Ecto neural progenitor cell (in vitro differentiated cells): ENCODE measurements around the gene NPDC1.
A peak's percentile ranks its signal among the peaks of the same experiment; 100 is the strongest.

Source experiments
- DNase-seq: peaks from one replicate; pipeline ENCODE4 v3.0.0-alpha.2; 2018; ENCODE audit warnings: low spot score

The NPDC1 gene

DNA sequence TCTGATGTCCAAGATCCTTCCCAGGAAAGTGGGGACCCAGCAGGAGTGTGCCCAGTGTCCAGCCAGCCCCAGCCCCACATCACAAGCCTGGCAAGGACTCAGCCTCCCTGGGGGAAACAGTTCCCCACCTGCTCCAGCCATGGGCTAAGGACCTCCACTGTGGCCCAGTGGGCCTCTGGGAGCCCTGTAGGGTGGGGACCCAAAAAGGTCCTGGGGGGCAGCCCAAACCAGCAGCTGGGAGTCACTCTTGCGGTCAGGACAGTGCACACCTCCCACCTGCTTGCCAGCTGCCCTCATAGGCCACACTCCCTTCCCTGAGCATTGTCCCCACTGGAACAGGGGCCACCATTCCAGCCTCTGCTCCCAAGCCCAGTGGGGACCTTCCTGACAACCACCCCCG lies 19.6 kb downstream of the NPDC1 start:
- no peak for DNase-seq

DNA sequence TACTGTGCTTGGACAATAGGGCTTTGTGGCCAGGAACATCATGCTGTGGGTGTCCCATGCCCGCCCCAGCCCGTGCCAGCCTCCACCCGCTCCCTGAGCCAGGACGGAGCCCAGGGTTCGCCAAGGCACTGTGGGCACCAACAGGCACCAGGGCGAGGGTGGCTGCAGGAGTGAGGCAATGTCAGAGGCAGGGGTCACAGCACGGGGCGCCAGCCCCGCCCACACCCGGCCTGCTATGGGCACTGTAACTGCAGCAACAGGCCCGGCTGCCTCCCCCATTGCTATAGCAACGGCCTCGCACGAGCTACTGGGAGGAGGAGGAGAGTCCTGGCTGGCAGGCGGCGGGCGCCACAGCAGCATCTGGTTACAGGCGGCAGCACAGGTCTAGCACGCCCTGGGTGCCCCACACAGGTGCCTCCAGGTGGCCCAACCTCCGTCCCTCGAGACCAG lies 20.4 kb downstream of the NPDC1 start:
- DNase-seq, result no peak

DNA sequence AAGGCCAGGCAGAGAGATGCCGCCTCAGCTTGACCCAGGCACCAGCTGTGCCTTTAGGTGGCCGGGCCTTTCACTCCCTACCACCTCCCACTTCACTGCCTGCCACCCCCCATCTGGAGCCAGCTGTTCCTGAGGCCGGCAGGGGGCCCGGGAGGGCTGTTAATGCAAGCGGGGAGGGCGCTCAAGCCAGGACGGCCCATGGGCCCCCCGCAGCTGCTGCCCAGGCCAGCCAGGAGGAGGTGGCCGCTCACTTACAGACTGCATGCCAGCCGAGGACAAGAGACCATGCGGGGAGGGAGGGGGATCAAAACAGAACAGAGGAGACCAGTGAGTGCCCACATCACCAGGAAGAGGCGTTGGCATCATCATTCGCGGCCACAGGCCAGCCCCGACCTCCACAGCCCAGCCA lies 22.4 kb downstream of the NPDC1 start:
- DNase-seq, result no peak

DNA sequence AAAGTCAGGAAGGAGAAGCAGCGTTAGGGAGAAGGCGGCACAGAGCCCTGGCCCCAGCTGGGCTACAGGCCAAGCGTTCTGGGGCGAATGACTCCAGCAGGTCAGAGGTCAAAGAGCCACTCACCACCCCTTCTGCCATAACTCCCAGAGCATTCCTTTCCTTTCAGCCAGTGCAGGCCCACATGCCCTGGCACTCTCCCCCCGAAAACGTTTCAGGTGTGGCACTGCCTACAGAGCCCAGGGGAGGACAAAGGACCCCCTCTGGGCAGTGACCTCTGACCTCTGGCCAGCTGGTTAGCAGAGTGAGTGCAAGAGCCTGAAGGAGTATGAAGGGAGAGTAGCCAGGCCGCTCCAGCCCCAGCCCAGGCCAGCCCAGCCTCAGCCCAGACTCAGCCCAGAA lies 22.8 kb downstream of the NPDC1 start:
- no peak for DNase-seq

DNA sequence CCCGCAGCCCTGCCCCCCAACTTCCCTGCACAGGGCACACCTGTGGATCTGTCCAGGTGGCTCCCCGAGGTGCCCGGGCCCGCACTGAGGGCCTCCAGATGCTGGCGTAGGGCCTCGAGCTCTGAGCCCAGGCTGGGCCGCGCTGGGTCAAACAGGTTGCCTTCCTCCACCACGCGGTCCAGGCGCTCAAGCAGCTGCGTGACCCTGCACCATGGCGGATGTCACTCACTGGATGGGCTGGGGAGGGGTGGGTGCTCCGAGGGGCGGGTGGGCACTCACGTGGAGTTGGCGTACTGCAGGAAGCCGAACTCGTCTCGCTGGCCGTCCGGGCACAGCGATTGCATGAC lies 23.3 kb downstream of the NPDC1 start:
- DNase-seq, result no peak

DNA sequence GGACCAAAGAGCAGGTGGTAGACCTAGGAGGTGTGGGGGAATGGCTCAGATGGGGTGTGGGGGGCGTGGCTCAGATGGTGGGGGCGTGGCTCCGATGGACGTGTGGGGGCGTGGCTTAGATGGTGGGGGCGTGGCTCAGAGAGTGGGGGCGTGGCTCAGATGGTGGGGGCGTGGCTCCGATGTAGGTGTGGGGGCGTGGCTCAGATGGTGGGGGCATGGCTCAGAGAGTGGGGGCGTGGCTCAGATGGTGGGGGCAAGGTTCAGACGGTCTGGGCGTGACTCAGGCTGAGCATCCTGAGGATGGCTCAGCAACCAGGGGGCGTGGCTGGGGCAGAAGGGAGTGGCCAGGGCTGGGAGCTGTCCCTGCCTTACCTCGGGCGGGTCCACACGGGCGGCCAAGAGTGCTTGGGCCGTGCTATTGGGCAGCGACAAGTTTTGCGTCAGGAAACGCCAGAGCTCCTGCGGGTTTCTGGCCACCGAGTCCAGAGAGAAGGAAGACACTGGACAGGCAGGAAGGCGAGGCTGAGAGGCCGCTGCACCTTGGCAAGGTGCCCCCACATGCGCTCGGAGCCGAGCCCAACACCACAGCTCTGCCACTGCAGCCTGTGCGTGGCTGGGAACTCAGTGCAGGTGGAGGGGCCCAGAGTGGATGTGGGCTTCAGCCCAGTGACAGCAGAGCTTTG lies 23.9 kb downstream of the NPDC1 start:
- peak; percentile 78 for DNase-seq

DNA sequence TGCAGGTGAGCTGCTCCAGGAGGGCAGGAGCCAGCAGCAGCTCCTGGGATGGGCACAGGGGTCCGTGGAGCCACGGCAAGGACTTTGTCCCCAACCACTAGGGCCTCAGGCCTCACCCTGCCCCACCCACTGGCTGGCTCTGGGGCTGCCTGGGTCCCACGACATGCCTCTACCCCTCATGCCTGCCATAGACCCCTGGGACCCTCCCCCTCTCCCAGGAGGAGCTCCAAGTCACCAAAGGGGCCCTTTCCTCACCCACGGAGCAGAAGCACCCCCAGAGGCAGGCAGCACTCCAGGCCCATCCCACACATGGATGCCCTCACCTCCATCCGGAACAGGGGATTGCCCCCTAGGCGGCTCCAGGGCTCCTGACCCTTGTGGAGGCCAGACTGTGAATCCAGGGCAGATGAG lies 24.4 kb downstream of the NPDC1 start:
- DNase-seq, result no peak

DNA sequence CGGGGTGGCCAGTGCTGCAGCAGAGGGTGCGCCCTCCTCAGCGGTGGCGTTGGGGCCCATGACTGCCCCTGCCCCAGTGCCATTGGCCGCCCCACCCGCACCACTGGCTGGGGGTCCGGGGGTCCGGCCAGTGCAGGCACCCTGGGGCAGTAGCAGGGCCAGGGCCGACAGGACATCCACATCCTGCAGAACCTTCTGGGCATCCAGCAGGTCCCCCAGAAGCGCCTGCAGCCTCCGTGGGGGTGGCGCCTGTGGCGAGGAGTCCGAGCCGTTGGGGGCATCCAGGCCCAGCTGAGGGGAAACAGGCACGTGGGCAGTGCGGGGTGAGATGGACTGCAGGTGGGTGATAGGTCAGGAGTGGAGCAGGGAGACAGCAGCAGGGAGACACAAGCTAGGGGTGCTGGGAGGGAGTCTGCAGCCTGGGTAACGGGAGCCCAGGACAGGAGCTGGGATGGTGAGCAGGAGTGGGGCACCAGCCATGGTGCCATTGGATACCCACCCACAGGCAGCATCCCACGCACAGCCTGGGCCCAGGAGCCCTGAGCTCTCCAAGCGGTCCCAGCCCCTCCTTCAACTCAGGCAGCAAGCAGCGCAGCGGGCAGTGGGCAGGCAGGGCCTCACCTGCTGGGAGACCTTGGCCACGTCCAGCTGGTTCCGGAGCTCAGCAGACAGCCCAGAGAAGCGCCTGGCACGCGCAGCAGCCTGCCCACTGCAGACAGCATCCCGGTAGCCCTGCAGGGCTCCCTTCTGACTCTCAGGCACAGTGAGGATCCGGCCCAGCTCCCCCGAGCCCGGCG lies 25.0 kb downstream of the NPDC1 start:
- no peak for DNase-seq

DNA sequence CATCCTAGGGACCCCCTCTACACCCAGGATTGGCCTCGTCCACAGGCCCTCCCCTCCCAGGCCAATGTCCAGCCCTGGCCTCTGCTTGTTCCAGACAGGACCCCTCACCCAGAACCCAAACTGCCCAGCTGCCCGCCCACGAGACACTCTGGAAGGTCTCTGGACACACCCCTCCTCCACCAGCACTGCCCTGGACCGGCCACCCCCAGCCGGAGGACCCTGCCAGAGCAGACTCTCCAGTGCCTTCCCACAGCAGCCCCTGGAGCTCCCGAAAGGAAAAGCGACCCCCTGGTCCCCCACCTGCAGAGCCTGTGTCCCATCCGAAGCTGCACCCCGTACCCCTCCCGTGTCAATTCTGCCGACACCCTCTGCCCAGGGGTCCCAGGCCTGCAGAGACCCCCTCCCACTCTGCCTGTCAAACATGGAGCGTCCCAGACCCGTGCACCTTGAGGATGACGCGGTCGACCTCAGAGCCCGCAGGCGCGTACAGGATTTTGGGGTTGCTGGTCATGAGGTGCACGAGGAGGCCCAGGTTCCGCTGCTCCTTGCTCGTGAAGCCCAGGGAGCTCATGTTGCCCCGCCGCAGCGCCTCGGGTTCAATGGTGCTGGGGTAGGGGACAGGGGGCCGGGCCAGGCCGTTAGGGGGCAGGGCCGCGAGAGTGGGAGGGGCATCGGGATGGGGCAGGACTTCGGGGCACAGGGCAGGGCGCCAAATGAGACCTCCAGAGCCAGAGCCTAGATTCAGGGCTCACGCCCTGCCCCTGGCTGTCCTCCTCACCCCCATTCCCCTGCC lies 25.9 kb downstream of the NPDC1 start:
- DNase-seq, result no peak

DNA sequence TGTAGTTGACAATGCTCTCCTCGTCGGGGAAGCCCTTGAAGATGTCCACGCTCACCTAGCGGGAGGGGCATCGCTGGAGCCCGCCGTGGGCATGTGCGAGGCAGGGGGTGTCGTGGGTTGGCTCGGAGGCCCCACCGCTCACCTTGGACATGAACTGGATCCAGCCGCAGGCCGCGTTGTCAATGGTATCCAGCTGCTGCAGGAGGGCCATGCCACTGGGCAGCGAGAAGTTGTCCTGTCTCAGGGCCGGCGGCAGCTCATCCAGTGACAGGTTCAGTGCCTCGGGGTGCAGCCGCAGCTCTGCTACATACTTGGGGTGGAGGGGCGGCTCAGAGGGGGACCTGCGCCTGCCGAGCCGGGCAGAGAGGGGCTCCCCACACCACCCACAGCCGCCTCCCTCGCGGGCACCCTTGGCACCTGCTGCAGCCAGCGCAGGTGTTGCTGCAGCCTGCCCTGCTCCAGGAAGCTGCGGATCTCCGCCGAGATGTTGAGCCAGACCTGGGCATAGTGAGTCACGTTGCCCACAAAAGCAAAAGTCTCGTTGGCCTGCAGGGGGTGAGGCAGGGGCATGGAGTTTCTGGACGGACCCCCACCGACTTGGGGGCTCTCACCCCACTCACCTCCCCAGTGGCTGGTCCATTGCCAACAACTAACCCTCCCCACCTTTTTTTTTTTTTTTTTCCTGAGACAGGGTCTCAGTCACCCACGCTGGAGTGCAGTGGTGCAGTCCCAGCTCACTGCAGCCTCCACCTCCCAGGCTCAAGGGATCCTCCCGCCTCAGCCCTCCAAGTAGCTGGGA lies 27.0 kb downstream of the NPDC1 start:
- DNase-seq, result no peak

DNA sequence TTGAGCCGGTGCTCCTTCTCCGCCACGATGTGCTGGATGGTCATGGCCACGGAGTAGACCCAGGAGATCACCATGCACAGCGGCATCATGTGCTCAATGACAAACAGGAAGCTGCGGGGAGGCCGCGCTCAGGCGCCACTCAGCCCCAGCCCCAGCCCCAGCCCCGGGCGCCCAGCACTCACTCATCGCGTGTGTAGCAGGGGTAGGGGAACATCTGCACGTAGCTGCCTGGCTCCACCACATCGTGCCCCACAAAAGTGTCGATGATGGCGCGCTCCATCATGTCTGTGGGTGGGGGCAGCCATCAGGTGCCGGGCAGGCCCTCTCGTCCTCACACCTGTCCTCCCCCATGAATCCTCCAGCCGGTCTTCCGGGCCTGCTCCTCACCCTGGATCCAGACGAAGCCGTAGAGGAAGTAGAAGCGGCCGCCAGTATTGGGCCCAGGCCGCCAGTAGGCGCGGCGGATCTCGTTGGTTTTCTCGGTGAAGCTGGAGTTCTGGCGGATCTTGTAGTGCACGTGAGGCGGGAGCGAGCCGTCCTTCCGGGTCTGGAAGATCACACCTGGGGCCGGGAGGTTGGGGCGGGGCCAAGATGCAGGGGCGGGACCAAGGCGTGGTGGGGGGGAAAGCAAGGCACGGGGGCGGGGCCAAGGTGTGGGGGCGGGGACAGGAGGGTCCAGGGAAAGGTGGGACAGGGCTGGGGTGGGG lies 28.0 kb downstream of the NPDC1 start:
- DNase-seq, result no peak

DNA sequence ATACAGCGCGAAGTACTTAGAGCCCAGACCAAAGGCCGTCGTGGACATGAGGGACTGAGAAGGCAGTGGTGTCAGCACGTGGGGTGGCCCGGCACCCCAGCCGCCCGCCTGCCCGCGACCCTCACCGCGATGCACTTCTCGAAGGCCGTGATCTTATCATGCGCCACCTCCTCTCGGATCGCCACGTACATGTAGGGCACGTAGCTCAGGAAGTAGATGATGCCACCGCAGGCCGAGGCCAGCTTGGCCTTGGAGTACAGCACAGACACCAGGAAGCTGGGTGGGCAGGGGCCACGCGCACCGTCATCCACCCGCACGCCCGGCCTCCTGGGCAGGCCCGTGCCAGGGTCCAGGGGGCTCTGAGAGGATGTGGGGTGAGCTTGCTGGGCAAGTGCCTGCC lies 28.9 kb downstream of the NPDC1 start:
- no peak for DNase-seq

DNA sequence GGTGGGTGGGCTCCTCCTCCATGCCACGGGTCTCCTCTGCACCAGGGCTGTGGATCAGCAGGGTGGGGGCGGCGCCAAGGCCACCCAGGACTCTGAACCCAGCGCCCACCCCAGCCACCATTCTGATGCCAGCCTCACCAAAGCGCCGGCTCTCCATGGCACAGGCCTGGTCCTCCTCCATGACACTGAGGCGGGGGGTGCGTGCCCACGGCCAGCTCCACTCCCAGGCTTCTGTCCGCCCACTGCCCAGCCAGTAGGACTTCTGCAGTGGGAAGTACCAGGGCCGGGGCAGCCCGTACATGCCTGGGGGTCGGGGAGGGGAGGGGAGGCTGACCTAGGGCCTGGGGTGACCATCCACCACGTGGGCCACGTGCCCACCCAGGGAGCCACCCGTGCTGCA lies 29.5 kb downstream of the NPDC1 start:
- DNase-seq, result no peak

DNA sequence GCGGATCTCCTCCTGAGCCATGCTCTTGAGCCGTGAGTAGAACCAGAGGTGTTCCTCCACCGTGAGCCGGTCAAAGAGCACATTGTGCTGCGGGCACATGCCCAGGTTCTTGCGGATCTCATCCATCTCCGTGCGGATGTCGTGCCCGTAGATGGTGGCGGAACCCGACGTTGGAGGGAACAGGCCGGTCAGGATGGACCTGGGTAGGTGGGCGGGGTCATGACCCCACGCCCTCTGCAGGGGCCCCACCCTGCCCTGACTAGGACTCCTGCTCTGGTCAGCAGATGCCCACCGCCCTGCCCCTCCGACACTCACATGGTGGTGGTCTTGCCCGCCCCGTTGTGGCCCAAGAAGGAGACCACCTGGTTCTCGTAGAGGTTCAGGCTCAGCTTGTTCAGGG lies 30.0 kb downstream of the NPDC1 start:
- no peak for DNase-seq

DNA sequence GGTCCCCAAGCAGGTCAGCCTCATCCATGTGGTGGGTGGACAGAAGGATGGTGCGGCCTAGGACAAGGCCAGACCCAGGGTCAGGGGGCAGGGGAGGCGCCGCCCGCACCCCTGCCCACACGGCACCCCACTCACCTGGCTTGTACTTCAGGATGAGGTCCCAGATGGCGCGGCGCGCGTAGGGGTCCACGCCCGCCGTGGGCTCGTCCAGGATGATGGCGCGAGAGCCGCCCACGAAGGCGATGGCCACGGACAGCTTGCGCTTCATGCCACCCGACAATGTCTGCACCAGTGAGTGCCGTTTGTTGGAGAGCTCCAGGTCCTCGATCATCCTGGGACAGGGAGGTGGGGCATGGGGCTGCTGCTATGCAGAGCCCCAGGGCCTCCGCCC lies 30.4 kb downstream of the NPDC1 start:
- DNase-seq, result no peak

DNA sequence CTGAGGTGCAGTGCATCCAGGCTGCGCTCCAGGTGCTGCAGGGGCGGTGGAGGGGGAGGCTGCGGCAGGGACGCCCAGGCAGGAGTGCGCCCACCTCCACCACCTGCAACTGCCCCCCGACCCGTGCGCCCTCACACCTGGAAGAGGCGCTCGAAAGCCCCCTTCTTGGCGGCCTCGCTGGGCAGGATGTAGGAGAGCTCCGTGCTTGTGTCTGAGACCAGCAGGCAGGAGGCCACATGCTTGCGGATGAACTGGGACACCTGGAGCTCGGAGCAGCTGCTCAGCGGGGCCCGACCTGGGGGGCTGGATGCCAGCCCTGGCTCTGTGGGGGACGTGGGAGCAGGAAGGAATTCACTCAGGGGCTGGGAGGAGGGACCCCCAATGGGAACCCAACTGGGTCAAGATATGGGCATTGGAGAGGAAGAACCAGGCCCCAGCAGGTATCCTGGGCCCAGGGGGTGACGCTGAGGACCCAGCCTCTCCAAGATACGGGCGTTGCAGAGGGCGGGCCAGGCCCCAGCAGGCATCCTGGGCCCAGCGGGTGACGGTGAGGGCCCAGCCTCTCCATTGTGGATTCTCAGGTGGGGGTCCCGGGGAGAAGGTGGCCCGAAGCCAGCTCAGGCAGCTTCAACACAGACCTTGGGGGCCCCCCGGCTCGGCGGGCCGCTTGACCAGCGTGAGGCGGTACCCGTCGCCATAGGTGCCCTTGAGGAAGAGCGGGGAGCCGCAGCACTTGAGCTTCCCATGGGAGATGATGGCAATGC lies 31.0 kb downstream of the NPDC1 start:
- no peak for DNase-seq

DNA sequence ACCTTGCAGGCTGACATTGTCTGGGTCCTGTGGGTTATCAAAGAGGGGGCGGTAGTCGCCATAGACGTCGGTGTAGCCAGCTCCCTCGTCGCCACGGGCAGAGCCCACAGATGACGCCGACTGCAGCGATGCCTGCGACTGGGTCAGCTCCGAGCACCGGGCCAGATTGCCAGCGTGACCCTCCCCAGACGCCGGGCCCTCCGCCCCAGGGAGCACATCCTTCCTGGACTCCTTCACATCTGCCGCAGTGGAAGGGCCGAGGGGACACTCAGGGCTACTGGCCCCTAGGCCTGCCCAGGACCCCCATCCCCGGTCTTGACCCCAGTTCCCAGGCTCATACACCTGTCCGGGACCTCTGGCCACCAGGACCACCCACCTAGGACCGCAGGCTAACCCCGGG lies 31.8 kb downstream of the NPDC1 start:
- no peak for DNase-seq

DNA sequence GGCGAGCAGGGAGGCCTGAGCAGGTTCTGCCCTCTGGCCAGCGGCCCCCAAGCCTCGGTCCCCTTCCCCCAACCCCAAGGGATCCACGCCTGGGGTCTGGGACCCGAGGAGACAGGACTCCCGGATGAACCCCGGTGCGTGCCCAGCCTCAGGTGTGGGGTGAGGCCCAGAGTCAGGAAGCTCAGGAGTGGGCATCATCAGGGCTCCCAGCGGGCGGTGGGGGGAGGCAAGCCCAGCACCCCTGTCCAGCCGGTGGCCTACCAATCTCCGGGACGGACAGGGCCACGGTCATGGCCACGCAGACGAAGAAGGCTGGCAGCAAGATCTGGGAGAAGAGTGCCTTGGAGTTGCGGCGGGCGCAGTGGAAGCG lies 32.4 kb downstream of the NPDC1 start:
- DNase-seq, result no peak

DNA sequence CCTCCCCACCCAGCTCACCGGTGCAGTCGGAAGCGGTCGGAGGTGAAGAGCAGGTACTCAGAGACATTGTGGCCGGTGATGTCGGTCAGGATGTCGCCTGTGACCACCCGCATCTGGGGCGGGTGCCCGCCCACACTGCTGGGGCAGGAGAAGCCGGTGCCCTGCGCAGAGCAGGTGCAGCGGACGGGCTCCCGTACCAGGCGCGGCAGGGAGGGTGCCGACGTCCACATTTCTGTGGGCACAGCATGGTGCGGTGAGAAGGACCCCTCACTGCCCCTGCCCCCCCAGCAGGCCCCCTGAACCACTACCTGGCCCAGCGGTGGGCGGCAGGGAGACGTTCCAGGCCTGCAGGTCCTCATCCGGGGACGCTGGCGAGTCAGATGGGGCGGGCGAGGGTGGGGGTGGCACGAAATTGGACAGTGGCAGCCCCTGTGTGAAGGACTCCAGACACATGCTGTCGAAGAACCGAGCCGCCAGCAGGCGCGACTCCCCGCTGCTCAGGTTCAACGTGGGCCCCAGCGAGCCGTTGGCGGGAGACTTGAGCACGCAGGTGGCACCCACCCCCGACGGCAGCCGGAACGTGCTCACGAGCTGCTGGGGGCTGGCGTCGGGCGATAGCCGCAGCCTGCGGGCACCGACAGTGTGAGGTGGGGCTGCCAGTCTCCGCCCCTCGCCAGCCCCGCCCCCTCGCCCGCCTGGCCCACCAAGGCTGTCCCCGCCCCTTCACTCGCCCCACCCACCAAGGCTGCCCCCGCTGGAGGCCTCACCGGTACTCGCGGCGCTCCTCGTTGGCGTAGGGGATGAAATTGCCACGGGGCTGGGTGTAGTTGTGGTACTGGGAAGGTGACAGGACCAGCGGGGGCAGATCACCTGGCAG lies 33.0 kb downstream of the NPDC1 start:
- no peak for DNase-seq
